ENCODE results near the gene ESYT3.
"Not testable (repeated sequence)": the region's sequence is repeated elsewhere in the genome, so short reads cannot be mapped to it uniquely, and the experiment has no call there.

Gene ESYT3

GRCh38 chr3:138440596-138440995 lies 6.2 kb downstream of the ESYT3 start:
- in situ Hi-C loops (cut with MboI; ENCODE audit: low sequenced_read_pairs), result no loop called here

- in situ Hi-C loops (cut with MboI; ENCODE audit: low sequenced_read_pairs), result no loop called here
Observed at GRCh38 chr3:138441256-138441655, 6.8 kb downstream of the ESYT3 start.

- in situ Hi-C loops (cut with MboI; ENCODE audit: low sequenced_read_pairs), result no loop called here
Observed at GRCh38 chr3:138441742-138442141, 7.3 kb downstream of the ESYT3 start.

- in situ Hi-C loops (cut with MboI; ENCODE audit: low sequenced_read_pairs), result no loop called here
Observed at GRCh38 chr3:138442433-138442832, 8.0 kb downstream of the ESYT3 start.

GRCh38 chr3:138443091-138443490 lies 8.7 kb downstream of the ESYT3 start:
- in situ Hi-C loops (cut with MboI; ENCODE audit: low sequenced_read_pairs), result no loop called here

- in situ Hi-C loops (cut with MboI; ENCODE audit: low sequenced_read_pairs), result no loop called here
Observed at GRCh38 chr3:138443521-138444503, 9.4 kb downstream of the ESYT3 start.

- in situ Hi-C loops (cut with MboI; ENCODE audit: low sequenced_read_pairs), result no loop called here
Observed at GRCh38 chr3:138445236-138445635, 10.8 kb downstream of the ESYT3 start.

- in situ Hi-C loops (cut with MboI; ENCODE audit: low sequenced_read_pairs), result no loop called here
Observed at GRCh38 chr3:138445654-138446053, 11.2 kb downstream of the ESYT3 start.

- in situ Hi-C loops (cut with MboI; ENCODE audit: low sequenced_read_pairs), result no loop called here
Observed at GRCh38 chr3:138448631-138449030, 14.2 kb downstream of the ESYT3 start.

GRCh38 chr3:138449490-138449889 lies 15.1 kb downstream of the ESYT3 start:
- in situ Hi-C loops (cut with MboI; ENCODE audit: low sequenced_read_pairs), result no loop called here

GRCh38 chr3:138450181-138450580 lies 15.8 kb downstream of the ESYT3 start:
- in situ Hi-C loops (cut with MboI; ENCODE audit: low sequenced_read_pairs), result no loop called here

GRCh38 chr3:138450704-138451424 lies 16.4 kb downstream of the ESYT3 start:
- in situ Hi-C loops (cut with MboI; ENCODE audit: low sequenced_read_pairs), result no loop called here

GRCh38 chr3:138451595-138452162 lies 17.3 kb downstream of the ESYT3 start:
- in situ Hi-C loops (cut with MboI; ENCODE audit: low sequenced_read_pairs), result no loop called here

- in situ Hi-C loops (cut with MboI; ENCODE audit: low sequenced_read_pairs), result no loop called here
Observed at GRCh38 chr3:138452436-138452835, 18.0 kb downstream of the ESYT3 start.

- in situ Hi-C loops (cut with MboI; ENCODE audit: low sequenced_read_pairs), result not testable (repeated sequence)
Observed at GRCh38 chr3:138453940-138454339, 19.5 kb downstream of the ESYT3 start.

- in situ Hi-C loops (cut with MboI; ENCODE audit: low sequenced_read_pairs), result no loop called here
Observed at GRCh38 chr3:138455801-138456716, 21.6 kb downstream of the ESYT3 start.

GRCh38 chr3:138456961-138457862 lies 22.8 kb downstream of the ESYT3 start:
- in situ Hi-C loops (cut with MboI; ENCODE audit: low sequenced_read_pairs), result no loop called here

GRCh38 chr3:138457863-138458735 lies 23.7 kb downstream of the ESYT3 start:
- in situ Hi-C loops (cut with MboI; ENCODE audit: low sequenced_read_pairs), result no loop called here
